C4-2B (cell line): Measurements from ENCODE around the gene PLCZ1.

Experiments
- ZFX ChIP-seq: fragments of 450-650 bp; IDR thresholded peaks from 2 replicates; pipeline ENCODE4 v1.6.1; 2017
- TF ChIP-seq, protein P1 (sequence below): fragments of 450-650 bp; conservative IDR thresholded peaks from 2 replicates; pipeline ENCODE4 v1.5.1; 2017; ENCODE audit warnings: mild to moderate bottlenecking

DNA sequence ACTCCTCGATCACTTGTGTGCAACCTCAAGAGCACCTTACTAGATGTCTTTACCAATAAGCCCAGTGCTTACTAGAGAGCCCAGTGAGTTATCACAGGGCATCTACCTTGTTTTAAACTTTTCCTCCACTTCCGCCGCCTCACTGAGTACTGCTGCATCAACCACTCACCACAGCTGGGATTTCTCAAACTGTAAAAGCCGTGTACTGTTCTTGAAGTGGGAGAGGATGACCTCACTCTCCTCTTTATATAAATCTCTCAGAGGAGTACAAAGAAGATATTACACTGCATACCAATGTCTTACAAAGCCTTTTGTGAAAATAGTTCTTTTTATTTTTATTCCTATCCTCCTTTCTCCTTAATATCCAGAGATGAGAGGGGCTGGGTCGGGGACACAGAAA lies 94.1 kb downstream of the PLCZ1 start:
- TF ChIP-seq, protein P1, sequence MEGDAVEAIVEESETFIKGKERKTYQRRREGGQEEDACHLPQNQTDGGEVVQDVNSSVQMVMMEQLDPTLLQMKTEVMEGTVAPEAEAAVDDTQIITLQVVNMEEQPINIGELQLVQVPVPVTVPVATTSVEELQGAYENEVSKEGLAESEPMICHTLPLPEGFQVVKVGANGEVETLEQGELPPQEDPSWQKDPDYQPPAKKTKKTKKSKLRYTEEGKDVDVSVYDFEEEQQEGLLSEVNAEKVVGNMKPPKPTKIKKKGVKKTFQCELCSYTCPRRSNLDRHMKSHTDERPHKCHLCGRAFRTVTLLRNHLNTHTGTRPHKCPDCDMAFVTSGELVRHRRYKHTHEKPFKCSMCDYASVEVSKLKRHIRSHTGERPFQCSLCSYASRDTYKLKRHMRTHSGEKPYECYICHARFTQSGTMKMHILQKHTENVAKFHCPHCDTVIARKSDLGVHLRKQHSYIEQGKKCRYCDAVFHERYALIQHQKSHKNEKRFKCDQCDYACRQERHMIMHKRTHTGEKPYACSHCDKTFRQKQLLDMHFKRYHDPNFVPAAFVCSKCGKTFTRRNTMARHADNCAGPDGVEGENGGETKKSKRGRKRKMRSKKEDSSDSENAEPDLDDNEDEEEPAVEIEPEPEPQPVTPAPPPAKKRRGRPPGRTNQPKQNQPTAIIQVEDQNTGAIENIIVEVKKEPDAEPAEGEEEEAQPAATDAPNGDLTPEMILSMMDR = no peak
- no peak for TF ChIP-seq ZFX
